ENCODE data around the gene CENPS.

The CENPS gene

DNA sequence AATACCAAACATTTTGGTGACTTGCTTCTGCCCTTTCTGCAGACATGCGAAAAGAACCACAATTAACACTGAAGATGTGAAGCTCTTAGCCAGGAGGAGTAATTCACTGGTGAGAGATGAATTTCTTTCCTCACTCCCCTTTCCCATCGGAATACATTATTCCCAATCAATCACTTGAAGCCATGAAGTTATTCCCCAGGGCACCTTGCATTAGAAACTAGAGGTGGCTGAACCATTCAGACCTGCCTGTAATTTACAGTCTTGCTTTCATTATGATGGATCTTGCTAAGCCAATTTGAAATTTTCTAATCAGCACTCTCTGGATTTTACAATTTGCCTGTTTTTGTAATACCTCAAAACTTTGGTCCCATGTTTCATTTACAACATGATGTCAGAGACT, 10.1 kb downstream of the CENPS start:
- no peak for DNase-seq (ENCODE audit: low read depth)
- H3K4me3 ChIP-seq (ENCODE audit: control insufficient read depth, low read depth, low read length), result no peak overlapping the region
- TF ChIP-seq, protein P1, sequence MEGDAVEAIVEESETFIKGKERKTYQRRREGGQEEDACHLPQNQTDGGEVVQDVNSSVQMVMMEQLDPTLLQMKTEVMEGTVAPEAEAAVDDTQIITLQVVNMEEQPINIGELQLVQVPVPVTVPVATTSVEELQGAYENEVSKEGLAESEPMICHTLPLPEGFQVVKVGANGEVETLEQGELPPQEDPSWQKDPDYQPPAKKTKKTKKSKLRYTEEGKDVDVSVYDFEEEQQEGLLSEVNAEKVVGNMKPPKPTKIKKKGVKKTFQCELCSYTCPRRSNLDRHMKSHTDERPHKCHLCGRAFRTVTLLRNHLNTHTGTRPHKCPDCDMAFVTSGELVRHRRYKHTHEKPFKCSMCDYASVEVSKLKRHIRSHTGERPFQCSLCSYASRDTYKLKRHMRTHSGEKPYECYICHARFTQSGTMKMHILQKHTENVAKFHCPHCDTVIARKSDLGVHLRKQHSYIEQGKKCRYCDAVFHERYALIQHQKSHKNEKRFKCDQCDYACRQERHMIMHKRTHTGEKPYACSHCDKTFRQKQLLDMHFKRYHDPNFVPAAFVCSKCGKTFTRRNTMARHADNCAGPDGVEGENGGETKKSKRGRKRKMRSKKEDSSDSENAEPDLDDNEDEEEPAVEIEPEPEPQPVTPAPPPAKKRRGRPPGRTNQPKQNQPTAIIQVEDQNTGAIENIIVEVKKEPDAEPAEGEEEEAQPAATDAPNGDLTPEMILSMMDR (IDR thresholded peaks at IDR 0.05; ENCODE audit: control insufficient read depth, insufficient read depth, low read depth, low read length, missing control alignments), result no peak

DNA sequence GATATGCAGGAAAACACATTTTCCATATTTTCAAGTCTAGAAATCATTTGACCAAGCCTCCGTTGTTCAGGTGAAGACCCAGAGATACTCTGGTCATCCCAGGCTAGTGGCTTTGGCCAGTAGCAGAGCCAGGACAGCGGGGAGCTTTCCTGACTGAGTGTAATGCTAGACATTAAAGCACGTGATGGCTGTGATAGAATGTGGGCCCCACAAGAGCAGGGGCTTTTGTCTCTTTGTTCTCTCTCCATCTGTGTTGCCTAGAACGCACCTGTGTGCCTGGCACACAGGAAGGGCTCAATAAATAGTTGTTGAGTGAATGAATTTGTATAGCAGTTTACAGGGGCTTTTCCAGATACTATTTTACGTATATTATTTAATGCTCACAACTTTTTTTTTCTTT, 10.6 kb downstream of the CENPS start:
- TF ChIP-seq, protein P1 (IDR thresholded peaks at IDR 0.05; ENCODE audit: control insufficient read depth, insufficient read depth, low read depth, low read length, missing control alignments), result no peak
- H3K4me3 ChIP-seq (ENCODE audit: control insufficient read depth, low read depth, low read length), result no peak overlapping the region
- DNase-seq (ENCODE audit: low read depth), result no peak

DNA sequence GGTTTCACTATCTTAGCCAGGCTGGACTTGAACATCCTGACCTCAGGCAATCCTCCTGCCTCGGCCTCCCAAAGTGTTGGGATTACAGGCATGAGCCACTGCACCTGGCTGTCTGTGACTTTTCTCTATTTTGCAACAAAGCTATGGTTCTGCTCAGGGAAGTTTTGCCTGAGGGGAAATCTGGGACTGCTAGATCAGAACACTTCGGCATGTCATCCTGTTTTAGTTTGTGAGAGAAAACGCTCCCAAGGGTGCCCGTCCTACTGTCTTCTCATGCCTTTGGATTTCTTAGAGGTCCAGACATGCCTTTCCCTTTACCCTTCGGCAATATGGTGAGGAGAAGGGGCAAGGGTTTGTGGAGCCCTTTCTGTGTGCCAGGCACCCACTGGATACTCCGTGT, 14.0 kb downstream of the CENPS start:
- DNase-seq (ENCODE audit: low read depth), result no peak
- no peak overlapping the region for H3K4me3 ChIP-seq (ENCODE audit: control insufficient read depth, low read depth, low read length)
- TF ChIP-seq, protein P1 (IDR thresholded peaks at IDR 0.05; ENCODE audit: control insufficient read depth, insufficient read depth, low read depth, low read length, missing control alignments), result no peak

DNA sequence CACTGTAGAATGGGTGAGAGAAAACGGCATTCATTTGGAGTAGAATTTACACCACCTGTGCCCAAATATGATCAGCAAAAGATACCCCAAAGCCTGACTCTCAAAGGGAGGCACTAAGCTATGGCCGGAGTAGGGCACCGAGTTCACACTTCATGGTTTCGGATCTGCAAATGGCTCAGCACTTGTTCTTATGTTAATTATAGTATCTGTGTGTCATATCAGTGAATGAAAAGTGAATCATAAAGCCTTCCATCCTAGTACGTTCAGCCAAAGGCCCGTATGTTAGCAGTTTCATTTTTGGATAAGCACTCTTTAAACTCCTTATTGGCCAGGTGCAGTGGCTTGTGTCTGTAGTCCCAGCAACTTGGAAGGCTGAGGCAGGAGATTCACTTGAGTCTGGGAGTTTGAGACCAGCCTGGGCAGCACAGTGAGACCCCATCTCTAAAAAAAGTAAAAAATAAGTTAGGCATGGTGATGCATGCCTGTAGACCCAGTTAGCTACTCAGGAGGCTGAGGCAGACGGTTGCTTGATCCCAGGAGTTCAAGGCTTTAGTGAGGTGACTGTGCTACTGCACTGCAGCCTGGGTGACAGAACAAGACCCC, 14.7 kb downstream of the CENPS start:
- DNase-seq (ENCODE audit: low read depth), result no peak
- TF ChIP-seq, protein P1 (IDR thresholded peaks at IDR 0.05; ENCODE audit: control insufficient read depth, insufficient read depth, low read depth, low read length, missing control alignments), result no peak
- H3K4me3 ChIP-seq (ENCODE audit: control insufficient read depth, low read depth, low read length), result no peak overlapping the region

DNA sequence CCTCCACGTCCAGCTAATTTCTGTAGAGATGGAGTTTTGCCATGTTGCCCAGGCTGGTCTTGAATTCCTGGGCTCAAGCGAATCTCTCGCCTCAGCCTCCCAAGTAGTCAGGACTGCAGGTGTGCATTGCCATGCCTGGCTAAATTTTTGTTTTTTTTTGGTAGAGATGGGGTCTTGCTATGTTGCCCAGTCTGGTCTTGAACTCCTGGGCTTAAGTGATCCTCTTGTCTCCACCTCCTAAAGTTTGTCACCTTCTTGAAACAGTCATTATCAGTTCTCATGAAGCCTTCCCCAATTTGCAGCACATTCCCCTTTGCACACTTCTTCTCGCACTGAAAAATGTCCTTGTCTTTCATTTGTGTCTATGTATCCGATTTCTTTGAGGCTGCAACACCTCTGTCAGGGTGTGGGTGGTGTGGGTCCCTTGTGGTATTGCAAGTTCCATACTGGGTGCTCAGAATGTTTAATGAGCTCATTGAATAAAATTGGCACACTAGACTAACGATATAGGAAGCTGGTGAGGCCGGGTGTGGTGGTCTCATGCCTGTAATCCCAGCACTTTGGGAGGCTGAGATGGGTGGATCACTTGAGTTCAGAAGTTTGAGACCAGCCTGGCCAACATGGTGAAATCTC, 16.7 kb downstream of the CENPS start:
- TF ChIP-seq, protein P1 (IDR thresholded peaks at IDR 0.05; ENCODE audit: control insufficient read depth, insufficient read depth, low read depth, low read length, missing control alignments), result no peak
- H3K4me3 ChIP-seq (ENCODE audit: control insufficient read depth, low read depth, low read length), result no peak overlapping the region
- DNase-seq (ENCODE audit: low read depth), result no peak

DNA sequence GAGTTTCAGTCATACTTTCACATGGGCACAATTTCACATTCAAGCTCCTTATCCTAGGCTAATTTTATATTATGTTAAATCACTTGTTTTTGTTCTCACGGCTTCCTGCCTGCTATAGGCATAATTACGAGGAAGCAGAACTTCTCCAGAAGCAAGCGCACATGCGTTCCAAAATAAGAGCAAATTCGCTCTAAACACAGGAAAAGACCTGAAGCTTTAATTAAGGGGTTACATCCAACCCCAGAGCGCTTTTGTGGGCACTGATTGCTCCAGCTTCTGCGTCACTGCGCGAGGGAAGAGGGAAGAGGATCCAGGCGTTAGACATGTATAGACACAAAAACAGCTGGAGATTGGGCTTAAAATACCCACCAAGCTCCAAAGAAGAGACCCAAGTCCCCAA, 19.5 kb downstream of the CENPS start, which contains the start of gene CORT:
Gene CORT, plus strand, starts transcription at position 281 of the 400 bp plus-strand sequence. CDS start 193 bp downstream, outside the sequence.
- DNase-seq (ENCODE audit: low read depth), result no peak
- TF ChIP-seq, protein P1 (IDR thresholded peaks at IDR 0.05; ENCODE audit: control insufficient read depth, insufficient read depth, low read depth, low read length, missing control alignments), result no peak
- no peak within 1 kb of the TSS for H3K4me3 ChIP-seq (ENCODE audit: control insufficient read depth, low read depth, low read length)

Measured in AG09309 (cell line).